ENCODE measurements around the gene TRIO. TPM values are rescaled to one million over a fixed set of nuclear protein-coding genes. Genes with fewer than 3 reads are reported as not detected.

TRIO gene
- total and polyA plus RNA-seq, 3 experiments from 2014 or later: 0.89 to 4.4 (median 4.2) TPM

DNA sequence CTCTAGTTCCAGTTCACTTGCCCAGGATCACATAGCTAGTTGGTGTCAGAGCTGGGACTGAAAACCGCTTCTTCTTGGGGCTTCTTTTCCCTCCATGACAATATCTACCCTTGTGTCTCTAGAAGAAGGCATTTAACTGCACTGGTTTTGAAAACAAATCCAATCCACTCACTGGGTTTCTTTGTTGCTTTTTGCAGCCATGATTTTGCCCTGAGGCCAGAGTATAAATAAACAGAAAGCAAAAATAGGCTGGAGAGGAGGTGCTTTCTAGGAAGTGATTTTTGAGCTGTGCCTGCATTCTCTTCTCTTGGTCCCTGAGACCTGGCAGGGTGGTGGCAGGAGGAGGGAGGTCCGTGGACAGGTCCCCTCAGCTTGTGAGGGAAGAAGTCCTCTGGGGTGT, 6.9 kb upstream of the TRIO start:
- Mint-ChIP-seq H3K9me3 (peaks cover 4 to 6% (median 5%) of the 10 kb centered on the region in 5 donors), H3K4me1 (no peaks in the 10 kb centered on the region), H3K4me3 (no peak overlapping the region), H3K27me3 (peaks cover 25 to 70% of the 10 kb centered on the region in 2 donors), H3K27ac (no peak overlapping the region), H3K36me3 (no peaks in the 10 kb centered on the region)
- DNase-seq: no peak
- Histone ChIP-seq H3K9me3 (ENCODE audit: low read length) (no peaks in the 10 kb centered on the region), H3K27me3 (ENCODE audit: insufficient read depth, low read length, poor library complexity, severe bottlenecking) (peaks cover 10% of the 10 kb centered on the region), H3K36me3 (ENCODE audit: insufficient read depth, low read length) (no peaks in the 10 kb centered on the region), H3K4me1 (ENCODE audit: insufficient read depth, low read length) (no peaks in the 10 kb centered on the region), H3K4me3 (ENCODE audit: low read length) (no peak overlapping the region), H3K27ac (ENCODE audit: low read depth, low read length) (no peak overlapping the region)
- POLR2A ChIA-PET: no interaction called here
- CTCF ChIA-PET: no interaction called here

DNA sequence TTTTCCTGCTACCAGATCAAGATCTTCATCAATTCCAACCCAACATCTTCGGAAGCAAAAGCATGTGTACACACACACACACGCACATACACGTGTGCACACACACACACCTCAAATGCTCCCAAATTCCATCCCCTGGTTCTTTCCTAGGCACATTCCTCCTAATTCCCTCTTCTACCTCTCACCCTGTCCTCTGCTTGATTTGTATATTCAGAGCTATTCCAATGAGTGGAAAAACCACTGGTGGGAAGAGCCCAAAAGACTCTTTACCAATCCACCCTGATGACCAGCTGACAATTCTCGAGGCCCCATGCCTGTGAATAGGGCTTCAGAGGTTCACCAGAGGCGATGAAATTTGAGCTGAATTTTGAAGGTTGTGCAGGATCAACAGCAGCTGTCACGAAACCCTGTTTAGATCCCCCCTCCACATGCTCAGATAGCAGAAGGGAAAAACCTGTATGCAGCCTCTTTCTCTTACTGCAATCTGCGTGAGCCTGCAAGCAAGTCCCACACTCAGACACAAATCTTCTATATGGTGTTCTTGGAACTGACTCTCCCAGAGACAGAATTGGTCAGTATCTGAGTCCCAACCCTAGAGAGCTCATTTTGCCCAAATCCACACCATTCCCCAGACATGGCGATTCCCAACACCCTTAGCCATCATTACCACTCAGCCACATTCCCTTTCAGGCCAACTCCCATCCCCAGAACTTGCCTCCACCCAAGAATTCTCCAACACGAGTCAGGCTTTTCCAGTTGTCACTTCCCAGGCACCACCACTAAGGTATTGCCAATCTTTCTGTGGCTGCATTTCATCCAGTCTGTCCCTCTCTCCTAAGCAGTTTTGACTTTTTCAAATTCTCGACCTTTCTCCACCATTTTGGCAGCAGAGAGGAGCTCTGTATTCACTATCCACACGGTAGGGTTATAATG, 4.3 kb upstream of the TRIO start:
- Mint-ChIP-seq H3K27me3 (peaks cover 32 to 68% of the 10 kb centered on the region in 2 donors), H3K9me3 (peaks cover 4 to 6% (median 5%) of the 10 kb centered on the region in 5 donors), H3K4me1 (peaks cover 5 to 7% (median 6%) of the 10 kb centered on the region in 3 donors), H3K4me3 (peak overlapping the region in 1 of 7 donors; percentile 63), H3K27ac (peak overlapping the region in 1 of 8 donors; percentile 13), H3K36me3 (no peaks in the 10 kb centered on the region)
- Histone ChIP-seq H3K4me3 (ENCODE audit: low read length) (no peak overlapping the region), H3K27me3 (ENCODE audit: insufficient read depth, low read length, poor library complexity, severe bottlenecking) (peaks cover 10% of the 10 kb centered on the region), H3K36me3 (ENCODE audit: insufficient read depth, low read length) (no peaks in the 10 kb centered on the region), H3K9me3 (ENCODE audit: low read length) (no peaks in the 10 kb centered on the region), H3K27ac (ENCODE audit: low read depth, low read length) (no peak overlapping the region), H3K4me1 (ENCODE audit: insufficient read depth, low read length) (peaks cover 10% of the 10 kb centered on the region)
- ChIA-PET CTCF (no interaction called here), POLR2A (no interaction called here)
- no peak for DNase-seq

DNA sequence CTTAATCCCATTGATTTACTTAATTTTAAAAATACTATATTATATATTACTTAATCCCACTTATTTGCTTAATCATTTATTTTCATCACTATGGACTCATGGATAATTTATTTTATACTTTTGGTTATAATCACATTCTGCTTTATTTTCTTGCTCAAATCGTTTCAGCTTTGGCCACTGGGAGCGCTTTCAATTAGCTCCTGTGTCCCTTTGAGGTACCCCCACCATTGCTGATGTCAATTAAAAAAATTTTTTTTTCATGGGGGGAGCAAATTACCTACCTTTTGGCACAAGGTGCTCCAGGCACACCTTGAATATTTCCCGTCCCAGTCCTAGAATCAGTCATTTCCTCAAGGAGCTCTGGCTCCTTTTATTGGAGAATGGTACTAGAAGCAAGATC, 1.4 kb upstream of the TRIO start:
- Histone ChIP-seq H3K36me3 (ENCODE audit: insufficient read depth, low read length) (no peaks in the 10 kb centered on the region), H3K27me3 (ENCODE audit: insufficient read depth, low read length, poor library complexity, severe bottlenecking) (peaks cover 10% of the 10 kb centered on the region), H3K4me3 (ENCODE audit: low read length) (no peak overlapping the region), H3K27ac (ENCODE audit: low read depth, low read length) (no peak overlapping the region), H3K9me3 (ENCODE audit: low read length) (no peaks in the 10 kb centered on the region), H3K4me1 (ENCODE audit: insufficient read depth, low read length) (peaks cover 10% of the 10 kb centered on the region)
- peaks cover 0 to 2% (median 0%) of the 10 kb centered on the region in 5 donors for H3K9me3 Mint-ChIP-seq
- peaks cover 11 to 17% (median 12%) of the 10 kb centered on the region in 3 donors for H3K4me1 Mint-ChIP-seq
- no peak for DNase-seq
- H3K4me3 Mint-ChIP-seq: peak overlapping the region in 5 of 7 donors; percentile 6 to 91 (median 81)
- ChIA-PET CTCF (no interaction called here), POLR2A (no interaction called here)
- H3K36me3 Mint-ChIP-seq: peaks cover 0 to 1% (median 0%) of the 10 kb centered on the region in 3 donors
- H3K27me3 Mint-ChIP-seq: peaks cover 36 to 69% of the 10 kb centered on the region in 2 donors
- no peak overlapping the region for H3K27ac Mint-ChIP-seq

DNA sequence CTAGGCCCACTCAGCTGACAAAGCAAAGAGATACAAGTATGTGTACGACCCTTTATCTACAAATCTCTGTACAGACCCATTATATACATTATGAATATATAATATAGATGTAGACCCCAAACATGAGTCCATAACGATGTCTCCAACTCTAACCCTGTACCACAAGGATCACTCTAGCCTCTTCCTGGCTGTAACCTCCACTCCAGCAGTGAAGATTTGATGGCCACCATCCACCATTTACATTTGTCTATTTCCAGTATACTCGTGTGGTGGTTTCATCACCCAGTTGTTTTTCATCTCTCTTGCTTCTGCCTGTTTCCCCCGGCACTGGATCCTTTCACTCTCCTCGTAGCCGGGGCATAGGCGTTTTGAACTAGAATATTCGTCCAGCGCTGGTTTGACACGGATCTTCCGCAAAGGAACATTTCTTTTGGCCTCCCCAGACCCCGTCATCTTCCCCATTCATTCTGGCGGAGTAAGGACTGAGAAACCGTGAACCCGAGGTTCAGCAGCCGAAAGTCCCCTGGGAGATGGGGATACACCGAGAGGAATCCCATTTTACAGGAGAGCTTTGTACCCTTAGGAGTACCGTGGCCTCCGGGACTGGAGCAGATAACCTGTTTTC, 828 bp upstream of the TRIO start:
- Histone ChIP-seq H3K4me1 (ENCODE audit: insufficient read depth, low read length) (peaks cover 10% of the 10 kb centered on the region), H3K36me3 (ENCODE audit: insufficient read depth, low read length) (no peaks in the 10 kb centered on the region), H3K27ac (ENCODE audit: low read depth, low read length) (no peak overlapping the region), H3K9me3 (ENCODE audit: low read length) (no peaks in the 10 kb centered on the region), H3K4me3 (ENCODE audit: low read length) (peak overlapping the region; percentile 58), H3K27me3 (ENCODE audit: insufficient read depth, low read length, poor library complexity, severe bottlenecking) (peaks cover 10% of the 10 kb centered on the region)
- Mint-ChIP-seq H3K4me1 (peaks cover 11 to 17% (median 12%) of the 10 kb centered on the region in 3 donors), H3K4me3 (peak overlapping the region; percentile 71 to 91 (median 78)), H3K27ac (peak overlapping the region in 4 of 8 donors; percentile 19 to 86 (median 46)), H3K27me3 (peaks cover 36 to 68% of the 10 kb centered on the region in 2 donors), H3K9me3 (peaks cover 0 to 2% (median 0%) of the 10 kb centered on the region in 5 donors), H3K36me3 (peaks cover 0 to 1% (median 0%) of the 10 kb centered on the region in 3 donors)
- POLR2A ChIA-PET: no interaction called here
- CTCF ChIA-PET: no interaction called here
- DNase-seq: no peak

DNA sequence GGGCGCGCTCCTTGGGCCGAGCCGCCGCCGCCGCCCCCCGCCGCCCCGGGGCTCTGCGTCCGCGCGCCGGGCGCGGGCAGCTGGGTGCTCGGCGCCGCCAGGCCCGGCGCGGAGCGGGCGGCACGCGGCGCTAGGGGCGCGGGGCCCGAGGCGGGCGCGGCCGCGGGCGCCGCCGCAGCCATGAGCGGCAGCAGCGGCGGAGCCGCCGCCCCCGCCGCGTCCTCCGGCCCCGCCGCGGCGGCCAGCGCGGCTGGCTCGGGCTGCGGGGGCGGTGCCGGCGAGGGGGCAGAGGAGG, 351 bp downstream of the TRIO start:
- CTCF ChIA-PET: no interaction called here
- H3K27ac ChIP-seq (ENCODE audit: low read depth, low read length): no peak overlapping the region

DNA sequence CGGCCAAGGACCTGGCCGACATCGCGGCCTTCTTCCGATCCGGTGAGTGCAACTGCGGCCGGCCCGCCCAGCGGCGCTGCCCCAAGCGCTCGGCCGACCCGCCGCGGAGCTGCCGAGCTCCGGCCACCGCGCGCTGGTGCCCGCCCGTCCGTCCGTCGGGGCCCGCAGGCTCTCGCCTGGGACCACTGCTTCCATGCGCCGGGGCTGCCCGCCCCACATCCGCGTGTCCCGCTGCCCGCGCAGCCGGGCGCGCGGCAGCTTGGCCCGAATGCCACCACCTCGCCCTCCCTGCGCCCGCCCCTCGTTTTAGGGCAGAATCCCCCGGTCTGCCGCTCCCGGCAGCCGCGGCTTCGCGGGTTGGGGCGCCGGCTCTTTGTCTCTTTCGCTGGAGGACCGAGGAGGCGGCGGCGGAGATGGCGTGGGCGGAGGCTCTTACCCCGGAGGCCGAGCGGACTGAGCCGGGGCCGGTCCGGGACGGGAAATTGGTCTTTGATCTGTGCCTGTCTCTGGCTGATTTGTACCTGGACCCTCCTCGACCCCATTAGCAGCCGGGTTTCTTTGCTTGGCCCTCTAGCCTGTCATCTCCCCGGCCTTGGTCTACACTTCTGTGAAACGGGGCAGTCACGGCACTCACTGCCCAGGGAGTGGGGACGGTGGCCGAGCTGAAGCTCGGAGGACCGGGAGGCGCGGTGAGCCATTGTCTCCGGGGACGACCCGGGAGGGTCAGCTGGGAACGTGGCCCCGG, 871 bp downstream of the TRIO start:
- H3K27me3 Mint-ChIP-seq: peaks cover 38 to 68% of the 10 kb centered on the region in 2 donors
- DNase-seq: peak in 2 of 5 donors; percentile 21 to 33
- POLR2A ChIA-PET: interaction anchor here (0.9 kb wide), 1 partner anchor 438 kb away, joined by 3 read pairs; no protein-coding TSS in a partner anchor

More for the DNA sequence above, 351 bp downstream of the TRIO start:
- DNase-seq: no peak
- peaks cover 10% of the 10 kb centered on the region for H3K4me1 ChIP-seq (ENCODE audit: insufficient read depth, low read length)
- Mint-ChIP-seq H3K4me3 (no peak overlapping the region), H3K27me3 (peaks cover 40 to 69% of the 10 kb centered on the region in 2 donors), H3K27ac (no peak overlapping the region), H3K36me3 (peaks cover 0 to 1% (median 0%) of the 10 kb centered on the region in 3 donors), H3K4me1 (peaks cover 11 to 17% (median 12%) of the 10 kb centered on the region in 3 donors), H3K9me3 (peaks cover 0 to 2% (median 0%) of the 10 kb centered on the region in 5 donors)
- H3K36me3 ChIP-seq (ENCODE audit: insufficient read depth, low read length): no peaks in the 10 kb centered on the region
- H3K27me3 ChIP-seq (ENCODE audit: insufficient read depth, low read length, poor library complexity, severe bottlenecking): peaks cover 6% of the 10 kb centered on the region
- POLR2A ChIA-PET: interaction anchor here (0.9 kb wide), 1 partner anchor 439 kb away, joined by 3 read pairs; no protein-coding TSS in a partner anchor
- no peak overlapping the region for H3K4me3 ChIP-seq (ENCODE audit: low read length)
- H3K9me3 ChIP-seq (ENCODE audit: low read length): no peaks in the 10 kb centered on the region

DNA sequence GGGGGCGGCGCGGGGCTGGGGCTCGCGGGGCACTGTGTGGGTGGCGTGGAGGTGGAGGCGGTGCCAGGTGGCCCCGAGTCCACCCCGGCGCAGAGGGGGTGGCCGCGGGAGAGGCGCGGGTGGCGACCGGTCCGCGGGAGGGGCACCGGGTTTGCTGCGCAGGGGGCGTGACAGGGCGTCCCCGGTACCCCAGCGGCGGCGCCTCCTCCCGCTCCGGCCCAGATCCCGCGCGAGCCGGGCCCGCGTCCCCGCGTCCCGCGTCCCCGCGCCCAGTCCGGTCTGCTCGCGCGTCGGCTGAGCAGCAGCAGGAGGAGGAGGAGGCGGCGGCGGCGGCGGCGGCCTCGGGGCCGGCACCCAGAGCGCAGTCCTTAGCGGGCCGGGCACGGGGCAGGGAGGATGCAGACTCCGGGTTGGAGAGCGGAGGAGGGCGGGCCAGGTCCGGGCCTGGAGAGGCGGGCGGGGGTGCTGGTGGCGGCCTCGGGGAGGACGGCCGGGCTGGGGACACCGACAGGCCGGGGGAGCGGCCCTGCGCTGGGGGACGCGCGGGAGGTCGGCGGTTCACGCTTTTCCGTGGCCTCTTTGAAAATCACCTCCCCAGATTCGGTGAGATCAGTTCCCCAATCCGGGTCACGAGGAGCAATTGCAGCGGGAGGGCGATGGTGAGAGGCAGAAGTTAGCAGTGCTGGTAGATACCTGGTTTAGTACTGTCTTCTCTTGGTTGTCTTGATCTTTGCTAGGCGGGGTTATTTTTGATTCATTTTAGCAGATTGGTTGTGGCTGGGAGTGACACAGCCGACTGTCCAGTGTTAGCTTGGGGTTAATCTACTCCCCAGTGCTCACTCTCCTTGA, 1.7 kb downstream of the TRIO start:
- peaks cover 4% of the 10 kb centered on the region for H3K27me3 ChIP-seq (ENCODE audit: insufficient read depth, low read length, poor library complexity, severe bottlenecking)
- H3K4me1 ChIP-seq (ENCODE audit: insufficient read depth, low read length): peaks cover 10% of the 10 kb centered on the region
- H3K4me3 ChIP-seq (ENCODE audit: low read length): peak overlapping the region; percentile 49
- H3K27ac ChIP-seq (ENCODE audit: low read depth, low read length): no peak overlapping the region
- H3K9me3 ChIP-seq (ENCODE audit: low read length): no peaks in the 10 kb centered on the region
- peak overlapping the region in 7 of 8 donors; percentile 2 to 76 (median 32) for H3K27ac Mint-ChIP-seq
- ChIA-PET POLR2A (no interaction called here), CTCF (no interaction called here)
- peaks cover 32 to 69% of the 10 kb centered on the region in 2 donors for H3K27me3 Mint-ChIP-seq
- peaks cover 0 to 1% (median 0%) of the 10 kb centered on the region in 3 donors for H3K36me3 Mint-ChIP-seq
- peaks cover 11 to 17% (median 12%) of the 10 kb centered on the region in 3 donors for H3K4me1 Mint-ChIP-seq
- no peaks in the 10 kb centered on the region for H3K36me3 ChIP-seq (ENCODE audit: insufficient read depth, low read length)
- DNase-seq: peak in 4 of 5 donors; percentile 10 to 51 (median 40)
- no peaks in the 10 kb centered on the region for H3K9me3 Mint-ChIP-seq
- peak overlapping the region; percentile 74 to 97 (median 85) for H3K4me3 Mint-ChIP-seq

More for the DNA sequence above, 871 bp downstream of the TRIO start:
- Mint-ChIP-seq H3K36me3 (peaks cover 0 to 1% (median 0%) of the 10 kb centered on the region in 3 donors), H3K4me1 (peaks cover 11 to 17% (median 12%) of the 10 kb centered on the region in 3 donors), H3K4me3 (peak overlapping the region; percentile 74 to 90 (median 83)), H3K27ac (peak overlapping the region in 3 of 8 donors; percentile 33 to 81 (median 47)), H3K9me3 (peaks cover 0 to 2% (median 0%) of the 10 kb centered on the region in 5 donors)
- Histone ChIP-seq H3K27ac (ENCODE audit: low read depth, low read length) (no peak overlapping the region), H3K9me3 (ENCODE audit: low read length) (no peaks in the 10 kb centered on the region), H3K36me3 (ENCODE audit: insufficient read depth, low read length) (no peaks in the 10 kb centered on the region), H3K4me3 (ENCODE audit: low read length) (peak overlapping the region; percentile 49), H3K4me1 (ENCODE audit: insufficient read depth, low read length) (peaks cover 10% of the 10 kb centered on the region), H3K27me3 (ENCODE audit: insufficient read depth, low read length, poor library complexity, severe bottlenecking) (peaks cover 4% of the 10 kb centered on the region)
- CTCF ChIA-PET: no interaction called here

Measured in CD8-positive, alpha-beta memory T cell (primary cell).